HL-60 (cell line): ENCODE results near the gene ADTRP.

Experiments used
- DNase-seq, 2 experiments: peaks; one replicate each; pipeline ENCODE4 v3.0.0-alpha.2; 2010 to 2020; ENCODE audit warnings: low read depth in 1 of 2, low spot score in 1 of 2
- H3K27ac ChIP-seq: fragments of 250-450 bp; sonication (Bioruptor Pico); replicated peaks from 2 replicates; pipeline ENCODE4 v1.5.1; 2020; ENCODE audit warnings: mild to moderate bottlenecking, moderate library complexity
- H3K27me3 ChIP-seq: fragments of 250-450 bp; sonication (Bioruptor Pico); 2 replicates; pipeline ENCODE4 v1.5.1; 2021; ENCODE audit warnings: mild to moderate bottlenecking, moderate library complexity; ENCODE audit not compliant: insufficient read depth, poor library complexity, severe bottlenecking
- H3K4me3 ChIP-seq: replicated peaks from 2 replicates; pipeline ENCODE4 v1.5.1; 2011; ENCODE audit warnings: mild to moderate bottlenecking, control low read depth, low read length; ENCODE audit not compliant: insufficient read depth
- CTCF ChIP-seq: IDR thresholded peaks from one replicate; pipeline ENCODE4 v1.5.1; 2011; ENCODE audit warnings: low read length, control low read depth, inconsistent platforms; ENCODE audit not compliant: insufficient read depth
- GABPA ChIP-seq: IDR thresholded peaks from 2 replicates; pipeline ENCODE4 v1.6.1; 2012; ENCODE audit warnings: low read depth
- POLR2AphosphoS5 ChIP-seq: IDR thresholded peaks from 2 replicates; pipeline ENCODE4 v1.6.1; 2012; ENCODE audit warnings: low read depth
- REST ChIP-seq: IDR thresholded peaks from 2 replicates; pipeline ENCODE4 v1.6.1; 2012; ENCODE audit warnings: low read depth; ENCODE audit not compliant: insufficient replicate concordance
- SPI1 ChIP-seq: IDR thresholded peaks from 2 replicates; pipeline ENCODE4 v1.6.1; 2012; ENCODE audit warnings: low read depth, mild to moderate bottlenecking, borderline replicate concordance

ADTRP gene

GRCh38 chr6:11724286-11724685 is 54.3 kb downstream of the ADTRP start:
- H3K27me3 ChIP-seq, result no peaks in the 10 kb centered on the region
- H3K27ac ChIP-seq, result no peak overlapping the region
- no peak overlapping the region for H3K4me3 ChIP-seq
- TF ChIP-seq SPI1 (no peak), CTCF (no peak), REST (no peak), GABPA (no peak), POLR2AphosphoS5 (no peak)
- no peak for DNase-seq

GRCh38 chr6:11722805-11723631 is 55.6 kb downstream of the ADTRP start:
- TF ChIP-seq CTCF (no peak), REST (no peak), SPI1 (no peak), POLR2AphosphoS5 (no peak), GABPA (no peak)
- H3K27me3 ChIP-seq, result no peaks in the 10 kb centered on the region
- no peak for DNase-seq
- no peak overlapping the region for H3K27ac ChIP-seq
- H3K4me3 ChIP-seq, result no peak overlapping the region

GRCh38 chr6:11722220-11722619 is 56.4 kb downstream of the ADTRP start:
- TF ChIP-seq CTCF, result no peak
- TF ChIP-seq SPI1, result no peak
- TF ChIP-seq GABPA, result no peak
- TF ChIP-seq POLR2AphosphoS5, result no peak
- no peak for TF ChIP-seq REST
- H3K27ac ChIP-seq, result no peak overlapping the region
- DNase-seq, result no peak
- H3K4me3 ChIP-seq, result no peak overlapping the region
- no peaks in the 10 kb centered on the region for H3K27me3 ChIP-seq
